HG02571 (cell line): ENCODE measurements around the gene ZDHHC18.

ENCODE experiments used
- ATAC-seq: cut with Tn5 transposase; IDR thresholded peaks from one replicate; pipeline ENCODE4 v1.9.1; 2021; ENCODE audit warnings: mild to moderate bottlenecking, moderate library complexity; ENCODE audit not compliant: unreplicated experiment

Gene ZDHHC18

GRCh38 chr1:26890467-26890796, 63.9 kb downstream of the ZDHHC18 start:
- peak; percentile 18 for ATAC-seq

DNA sequence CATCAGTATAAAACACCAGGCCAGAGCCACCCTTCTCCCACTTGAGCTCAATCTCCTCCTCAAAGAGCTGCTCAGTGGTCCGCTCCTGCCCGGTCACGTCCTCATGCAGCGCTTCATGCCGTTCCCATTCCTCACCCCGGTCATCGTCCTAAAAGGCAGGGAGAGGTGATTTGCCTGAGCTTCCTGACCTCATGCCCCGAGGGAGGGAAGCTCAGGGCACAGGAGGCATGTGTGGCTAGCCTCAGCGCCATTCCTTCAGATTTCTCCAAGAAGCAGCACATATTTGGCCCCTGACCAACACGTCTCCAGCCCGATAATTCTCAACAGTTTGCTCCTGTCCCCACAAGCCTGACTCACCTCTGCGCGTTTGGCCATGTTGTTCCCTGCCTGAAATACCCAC, 67.8 kb downstream of the ZDHHC18 start:
- no peak for ATAC-seq

DNA sequence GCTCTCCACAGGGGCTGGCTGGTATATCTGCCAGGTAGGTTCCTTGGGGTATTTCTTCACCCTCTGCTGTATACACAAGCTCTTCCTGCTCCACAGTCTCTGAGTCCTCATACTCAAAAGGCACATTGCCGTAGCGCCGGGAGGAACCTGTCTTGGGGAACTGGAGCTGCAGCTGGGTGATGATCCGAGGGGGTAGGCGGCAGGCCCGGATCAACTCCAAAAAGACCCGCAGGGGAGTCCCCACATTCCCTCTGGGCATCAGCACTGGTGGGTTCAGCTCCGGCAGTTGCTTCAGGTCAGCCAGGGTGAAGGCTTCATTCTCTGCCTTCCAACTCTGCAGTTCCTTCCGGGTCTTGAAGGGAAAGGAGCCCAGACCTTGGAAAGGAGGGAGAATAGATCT, 70.9 kb downstream of the ZDHHC18 start:
- no peak for ATAC-seq

- ATAC-seq = peak; percentile 74
Observed at GRCh38 chr1:26900001-26900814, 73.7 kb downstream of the ZDHHC18 start, which contains the start of gene GPATCH3. Gene GPATCH3, minus strand, starts transcription at chr1:26900467. Its CDS starts 25 bp downstream, at chr1:26900442.

DNA sequence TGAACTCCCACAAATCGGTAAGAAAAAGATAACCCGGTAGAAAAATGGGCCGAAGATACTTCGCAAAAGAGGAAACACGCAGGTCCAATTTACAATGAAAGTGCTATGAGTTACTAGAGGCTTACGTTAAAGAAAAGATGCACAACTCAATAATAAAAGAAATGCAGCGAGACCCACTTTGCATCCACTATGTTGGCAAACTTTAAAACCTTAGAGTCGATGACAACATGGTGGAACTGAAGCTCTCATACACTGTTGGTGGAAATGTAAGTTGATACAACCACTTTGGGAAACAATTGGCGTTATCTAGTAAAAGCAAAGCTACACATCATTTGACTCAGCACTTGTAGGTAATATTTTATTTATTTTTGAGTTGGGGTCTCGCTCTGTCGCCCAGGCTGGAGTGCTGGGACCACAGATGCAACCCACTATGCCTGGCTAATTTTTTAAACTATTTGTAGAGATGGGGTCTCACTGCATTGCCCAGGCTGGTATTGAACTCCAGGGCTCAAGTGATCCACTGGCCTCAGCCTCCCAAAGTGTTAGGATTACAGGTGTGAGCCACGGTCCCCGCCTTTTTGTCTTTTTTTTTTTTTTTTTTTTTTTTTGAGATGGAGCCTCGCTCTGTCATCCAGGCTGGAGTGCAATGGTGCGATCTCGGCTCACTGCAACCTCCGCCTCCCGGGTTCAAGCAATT, 74.5 kb downstream of the ZDHHC18 start:
- ATAC-seq = no peak
